HG03442 (cell line): ENCODE measurements around the gene MT2A.

Source experiments
- ATAC-seq: cut with Tn5 transposase; IDR thresholded peaks from one replicate; pipeline ENCODE4 v1.9.1; 2021; ENCODE audit warnings: mild to moderate bottlenecking, moderate library complexity; ENCODE audit not compliant: unreplicated experiment

The MT2A gene

GRCh38 chr16:56594292-56594619, 14.1 kb upstream of the MT2A start:
- no peak for ATAC-seq

GRCh38 chr16:56600398-56600999, 7.9 kb upstream of the MT2A start:
- ATAC-seq, result no peak

- ATAC-seq, result no peak
Observed at GRCh38 chr16:56601325-56601724, 7.1 kb upstream of the MT2A start.

GRCh38 chr16:56603589-56603988, 4.8 kb upstream of the MT2A start:
- no peak for ATAC-seq

- ATAC-seq, result no peak
Observed at GRCh38 chr16:56604966-56605365, 3.4 kb upstream of the MT2A start.

GRCh38 chr16:56605475-56605874, 2.9 kb upstream of the MT2A start:
- ATAC-seq, result no peak

- no peak for ATAC-seq
Observed at GRCh38 chr16:56606071-56606475, 2.3 kb upstream of the MT2A start.

GRCh38 chr16:56606476-56607108, 1.8 kb upstream of the MT2A start:
- ATAC-seq, result no peak

- ATAC-seq, result no peak
Observed at GRCh38 chr16:56607109-56607618, 1.2 kb upstream of the MT2A start.

GRCh38 chr16:56607675-56608042, 725 bp upstream of the MT2A start:
- no peak for ATAC-seq

- ATAC-seq, result no peak
Observed at GRCh38 chr16:56608876-56609462, 585 bp downstream of the MT2A start.

- peak; percentile 32 for ATAC-seq
Observed at GRCh38 chr16:56609463-56609921, 1.1 kb downstream of the MT2A start.

- ATAC-seq, result no peak
Observed at GRCh38 chr16:56610017-56610608, 1.7 kb downstream of the MT2A start.

GRCh38 chr16:56610609-56611111, 2.3 kb downstream of the MT2A start:
- ATAC-seq, result no peak

- no peak for ATAC-seq
Observed at GRCh38 chr16:56611281-56611833, 3.0 kb downstream of the MT2A start.

- ATAC-seq, result no peak
Observed at GRCh38 chr16:56613706-56614105, 5.3 kb downstream of the MT2A start.

GRCh38 chr16:56614549-56614991, 6.2 kb downstream of the MT2A start:
- no peak for ATAC-seq

GRCh38 chr16:56615353-56615752, 7.0 kb downstream of the MT2A start:
- ATAC-seq, result no peak

- ATAC-seq, result no peak
Observed at GRCh38 chr16:56616608-56617211, 8.3 kb downstream of the MT2A start.

GRCh38 chr16:56617212-56618085, 9.1 kb downstream of the MT2A start:
- ATAC-seq, result no peak
